ENCODE results near the gene TDO2.

The TDO2 gene

DNA sequence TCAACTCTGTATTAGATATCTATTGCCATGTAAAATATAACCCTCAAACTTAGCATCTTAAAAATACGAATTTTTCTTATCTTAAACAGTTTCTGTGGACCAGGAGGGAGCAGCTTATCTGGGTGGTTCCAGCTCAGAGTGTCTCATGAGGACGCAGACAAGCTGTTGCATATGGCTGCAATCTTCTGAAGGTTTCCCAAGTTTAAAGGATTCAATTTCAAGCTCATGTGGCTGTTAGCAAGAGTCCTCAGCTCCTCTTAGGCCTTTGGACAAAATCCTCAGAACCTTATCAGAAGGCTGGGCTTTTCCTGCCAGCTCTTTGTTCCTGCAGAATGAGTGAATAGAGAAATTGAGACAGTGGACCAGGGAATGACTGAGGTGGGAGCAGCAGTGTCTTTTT, 53.0 kb downstream of the TDO2 start:
- TF ChIP-seq, protein P1, sequence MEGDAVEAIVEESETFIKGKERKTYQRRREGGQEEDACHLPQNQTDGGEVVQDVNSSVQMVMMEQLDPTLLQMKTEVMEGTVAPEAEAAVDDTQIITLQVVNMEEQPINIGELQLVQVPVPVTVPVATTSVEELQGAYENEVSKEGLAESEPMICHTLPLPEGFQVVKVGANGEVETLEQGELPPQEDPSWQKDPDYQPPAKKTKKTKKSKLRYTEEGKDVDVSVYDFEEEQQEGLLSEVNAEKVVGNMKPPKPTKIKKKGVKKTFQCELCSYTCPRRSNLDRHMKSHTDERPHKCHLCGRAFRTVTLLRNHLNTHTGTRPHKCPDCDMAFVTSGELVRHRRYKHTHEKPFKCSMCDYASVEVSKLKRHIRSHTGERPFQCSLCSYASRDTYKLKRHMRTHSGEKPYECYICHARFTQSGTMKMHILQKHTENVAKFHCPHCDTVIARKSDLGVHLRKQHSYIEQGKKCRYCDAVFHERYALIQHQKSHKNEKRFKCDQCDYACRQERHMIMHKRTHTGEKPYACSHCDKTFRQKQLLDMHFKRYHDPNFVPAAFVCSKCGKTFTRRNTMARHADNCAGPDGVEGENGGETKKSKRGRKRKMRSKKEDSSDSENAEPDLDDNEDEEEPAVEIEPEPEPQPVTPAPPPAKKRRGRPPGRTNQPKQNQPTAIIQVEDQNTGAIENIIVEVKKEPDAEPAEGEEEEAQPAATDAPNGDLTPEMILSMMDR (IDR thresholded peaks at IDR 0.05; ENCODE audit: unreplicated experiment in 3 of 3): no peak
- H3K27ac Mint-ChIP-seq: peak overlapping the region in 2 of 3 experiments; percentile 2 to 9
- H3K9me3 Mint-ChIP-seq: no peaks in the 10 kb centered on the region
- no peak overlapping the region for H3K4me3 Mint-ChIP-seq
- no peaks in the 10 kb centered on the region for H3K27me3 Mint-ChIP-seq (ENCODE audit: low read depth)
- no peaks in the 10 kb centered on the region for H3K36me3 Mint-ChIP-seq (ENCODE audit: low read depth)
- peaks cover 31% of the 10 kb centered on the region for H3K4me1 Mint-ChIP-seq

DNA sequence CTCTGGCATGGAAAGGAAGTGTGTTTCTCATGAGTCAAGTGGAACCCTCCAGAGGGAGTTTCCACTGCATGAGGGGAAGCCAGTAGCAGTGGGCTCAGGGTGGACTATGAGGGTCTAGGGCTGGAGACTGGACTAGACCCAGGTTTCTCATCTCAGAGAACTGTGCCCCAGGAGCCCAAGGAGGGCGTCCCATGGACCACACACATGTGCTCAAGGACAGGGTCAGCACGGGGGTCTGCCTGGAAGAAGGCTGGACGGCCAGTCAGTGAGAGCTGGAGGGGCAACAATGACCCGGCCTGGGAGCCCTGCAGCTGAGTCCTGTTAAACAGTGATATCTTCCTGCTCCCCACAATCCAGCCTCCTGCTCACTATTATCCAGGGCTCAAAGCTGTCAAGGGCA, 55.9 kb downstream of the TDO2 start:
- H3K9me3 Mint-ChIP-seq: no peaks in the 10 kb centered on the region

DNA sequence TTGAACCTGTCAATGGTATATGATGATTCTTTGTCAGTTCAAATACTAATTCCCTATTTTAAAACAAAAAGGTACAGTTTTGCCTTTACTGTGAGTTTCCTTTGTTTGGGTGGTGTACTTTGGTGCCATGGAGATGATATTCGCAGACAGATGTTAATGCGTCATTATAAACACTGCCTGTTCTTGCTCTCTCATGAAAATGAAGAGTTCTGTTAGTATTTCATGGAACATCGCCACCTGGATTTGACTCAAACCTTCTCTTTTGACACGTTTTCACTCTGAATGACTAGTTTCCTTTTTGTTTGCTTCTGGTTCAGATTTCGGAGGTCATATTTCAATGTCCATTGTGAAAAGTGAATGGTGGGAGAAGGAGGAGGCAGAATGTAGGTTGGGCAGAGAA, 57.0 kb downstream of the TDO2 start:
- H3K27me3 Mint-ChIP-seq (ENCODE audit: low read depth): no peaks in the 10 kb centered on the region
- peak overlapping the region in 1 of 3 experiments; percentile 25 for H3K27ac Mint-ChIP-seq
- no peaks in the 10 kb centered on the region for H3K36me3 Mint-ChIP-seq (ENCODE audit: low read depth)
- H3K4me3 Mint-ChIP-seq: no peak overlapping the region
- peaks cover 34% of the 10 kb centered on the region for H3K4me1 Mint-ChIP-seq
- TF ChIP-seq, protein P1 (IDR thresholded peaks at IDR 0.05; ENCODE audit: unreplicated experiment in 3 of 3): no peak
- no peaks in the 10 kb centered on the region for H3K9me3 Mint-ChIP-seq

More for the DNA sequence above, 55.9 kb downstream of the TDO2 start:
- no peaks in the 10 kb centered on the region for H3K27me3 Mint-ChIP-seq (ENCODE audit: low read depth)
- TF ChIP-seq, protein P1 (IDR thresholded peaks at IDR 0.05; ENCODE audit: unreplicated experiment in 3 of 3): no peak
- peaks cover 34% of the 10 kb centered on the region for H3K4me1 Mint-ChIP-seq
- no peak overlapping the region for H3K27ac Mint-ChIP-seq
- H3K4me3 Mint-ChIP-seq: no peak overlapping the region
- H3K36me3 Mint-ChIP-seq (ENCODE audit: low read depth): no peaks in the 10 kb centered on the region

DNA sequence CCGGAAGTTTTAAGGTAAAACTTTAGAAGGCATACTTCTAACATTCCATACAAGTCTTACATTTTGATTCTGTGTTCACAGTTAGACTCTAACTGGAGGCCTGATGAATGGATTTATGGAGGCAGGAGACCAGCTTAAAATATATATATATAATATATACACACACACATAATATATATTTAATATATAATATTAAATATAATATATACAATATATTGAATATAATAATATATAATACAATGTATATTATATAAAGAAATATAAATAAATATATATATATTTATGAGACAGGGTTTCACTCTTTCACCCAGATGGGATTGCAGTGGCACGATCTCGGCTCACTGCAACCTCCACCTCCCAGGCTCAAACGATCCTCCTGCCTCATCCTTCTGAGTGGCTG, 58.1 kb downstream of the TDO2 start:
- Mint-ChIP-seq H3K27ac (no peak overlapping the region), H3K4me1 (peaks cover 39% of the 10 kb centered on the region), H3K36me3 (ENCODE audit: low read depth) (no peaks in the 10 kb centered on the region), H3K27me3 (ENCODE audit: low read depth) (no peaks in the 10 kb centered on the region), H3K9me3 (no peaks in the 10 kb centered on the region), H3K4me3 (no peak overlapping the region)
- TF ChIP-seq, protein P1 (IDR thresholded peaks at IDR 0.05; ENCODE audit: unreplicated experiment in 3 of 3): no peak

DNA sequence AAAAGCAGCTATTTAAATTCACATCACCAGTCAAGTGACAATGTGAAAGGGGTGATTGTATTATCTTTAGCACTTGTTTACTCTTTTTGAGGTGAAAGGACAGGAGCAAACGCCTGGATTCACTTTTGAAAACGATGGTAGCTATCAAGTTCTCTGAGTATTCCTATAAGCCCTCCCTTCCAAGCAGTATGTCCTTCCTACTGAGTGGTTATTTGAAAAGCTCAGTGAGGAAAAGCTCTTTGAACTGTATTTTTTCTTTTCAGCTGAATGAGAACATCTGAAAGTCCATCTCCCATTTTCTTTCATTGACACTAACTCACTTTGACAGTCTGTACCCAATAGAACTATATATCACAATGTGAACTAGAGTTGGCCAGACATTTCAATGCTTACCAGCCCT, 59.3 kb downstream of the TDO2 start:
- Mint-ChIP-seq H3K9me3 (no peaks in the 10 kb centered on the region), H3K27ac (no peak overlapping the region), H3K4me1 (peaks cover 51% of the 10 kb centered on the region), H3K4me3 (no peak overlapping the region), H3K27me3 (ENCODE audit: low read depth) (no peaks in the 10 kb centered on the region), H3K36me3 (ENCODE audit: low read depth) (no peaks in the 10 kb centered on the region)
- TF ChIP-seq, protein P1 (IDR thresholded peaks at IDR 0.05; ENCODE audit: unreplicated experiment in 3 of 3): no peak

DNA sequence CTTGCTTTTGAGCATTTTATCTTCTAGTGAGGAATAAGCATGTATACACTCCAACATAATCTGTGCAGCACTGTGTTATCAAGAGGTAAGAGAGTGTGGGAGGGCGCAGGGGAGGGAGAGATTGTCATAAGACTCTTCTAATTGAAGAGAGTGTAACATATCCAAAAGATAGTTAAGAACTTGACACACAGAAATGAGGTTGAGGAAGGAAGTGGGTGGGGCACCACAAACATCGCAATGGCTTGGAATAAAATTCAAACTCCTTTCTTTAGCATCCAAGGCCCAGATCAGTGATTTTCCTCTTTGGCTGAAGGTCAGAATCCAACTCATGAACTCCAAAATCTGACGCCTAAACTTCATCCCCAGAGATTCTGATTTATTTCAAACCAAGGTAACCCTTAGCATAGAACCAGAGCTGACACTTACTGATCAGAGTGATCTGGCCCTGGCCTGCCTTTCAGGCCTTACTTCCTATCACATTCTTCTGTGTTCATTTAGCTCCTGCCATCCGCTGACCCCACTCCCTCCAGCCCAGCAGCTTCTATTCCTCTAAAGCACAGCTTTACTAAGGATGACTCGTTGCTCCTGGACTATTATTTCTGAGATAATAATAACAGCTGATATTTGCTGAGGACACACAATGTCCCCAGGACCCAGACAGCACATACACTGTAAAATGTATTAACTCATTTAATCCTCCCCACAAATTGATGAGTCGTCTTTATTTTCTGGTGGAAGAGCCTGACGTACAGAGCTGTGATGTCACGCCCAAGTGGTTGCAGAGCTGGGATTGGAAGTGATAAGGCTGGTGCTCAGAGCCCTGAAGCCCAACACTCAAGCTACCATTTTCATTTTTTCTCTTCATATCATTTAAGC, 60.8 kb downstream of the TDO2 start:
- H3K4me3 Mint-ChIP-seq: no peak overlapping the region
- H3K27me3 Mint-ChIP-seq (ENCODE audit: low read depth): no peaks in the 10 kb centered on the region
- H3K9me3 Mint-ChIP-seq: no peaks in the 10 kb centered on the region
- H3K4me1 Mint-ChIP-seq: peaks cover 57% of the 10 kb centered on the region
- no peaks in the 10 kb centered on the region for H3K36me3 Mint-ChIP-seq (ENCODE audit: low read depth)
- H3K27ac Mint-ChIP-seq: peak overlapping the region in 2 of 3 experiments; percentile 54 to 75
- TF ChIP-seq, protein P1 (IDR thresholded peaks at IDR 0.05; ENCODE audit: unreplicated experiment in 3 of 3): no peak

Data from nephron (organoid).